T-helper 1 cell treated with Interleukin-12 subunit alpha and Interleukin-12 subunit beta and Interleukin-4 antibody, amounts not matched to agents 30 μg/mL and 1 μg/mL, for 36 hours (primary cell): Measurements from ENCODE around the gene ADARB2.

Experiments used
- H3K27ac Mint-ChIP-seq: one replicate; pipeline ENCODE4 v1.8.0; 2021; ENCODE audit warnings: mild to moderate bottlenecking, mixed read lengths
- H3K27me3 Mint-ChIP-seq: one replicate; pipeline ENCODE4 v1.8.0; 2021; ENCODE audit warnings: low read depth, mixed read lengths
- H3K36me3 Mint-ChIP-seq: one replicate; pipeline ENCODE4 v1.8.0; 2021; ENCODE audit warnings: low read depth, mixed read lengths
- H3K4me1 Mint-ChIP-seq: one replicate; pipeline ENCODE4 v1.8.0; 2021; ENCODE audit warnings: low read depth, mixed read lengths
- H3K4me3 Mint-ChIP-seq: one replicate; pipeline ENCODE4 v1.8.0; 2021; ENCODE audit warnings: mild to moderate bottlenecking, moderate library complexity, mixed read lengths
- H3K9me3 Mint-ChIP-seq: one replicate; pipeline ENCODE4 v1.8.0; 2021; ENCODE audit warnings: mixed read lengths

The ADARB2 gene

GRCh38 chr10:1515121-1515779, 222.1 kb downstream of the ADARB2 start:
- Mint-ChIP-seq H3K4me3 (no peak overlapping the region), H3K9me3 (no peaks in the 10 kb centered on the region), H3K27ac (no peak overlapping the region), H3K36me3 (no peaks in the 10 kb centered on the region), H3K4me1 (no peaks in the 10 kb centered on the region), H3K27me3 (no peaks in the 10 kb centered on the region)

DNA sequence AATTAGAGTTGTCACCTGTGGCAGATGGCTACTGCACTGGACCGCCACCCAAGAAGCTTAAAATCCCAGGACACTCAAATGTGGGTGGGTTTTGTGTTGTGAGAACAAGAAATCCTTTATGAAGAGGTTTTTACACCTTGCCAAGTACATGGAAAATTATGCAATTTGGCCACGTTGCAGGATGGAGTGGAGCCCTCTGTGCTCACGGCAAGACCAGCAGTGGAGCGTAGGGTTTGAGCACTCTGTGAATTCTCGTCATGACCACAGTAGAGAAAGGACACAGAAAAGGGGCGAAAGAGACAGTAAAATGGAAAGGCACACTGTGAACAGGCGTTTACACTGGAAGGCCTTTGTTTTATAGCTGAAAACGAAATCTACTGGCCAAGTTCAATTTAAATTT, 222.6 kb downstream of the ADARB2 start:
- Mint-ChIP-seq H3K9me3 (no peaks in the 10 kb centered on the region), H3K27ac (no peak overlapping the region), H3K36me3 (no peaks in the 10 kb centered on the region), H3K27me3 (no peaks in the 10 kb centered on the region), H3K4me1 (no peaks in the 10 kb centered on the region), H3K4me3 (no peak overlapping the region)

GRCh38 chr10:1513221-1513620, 224.1 kb downstream of the ADARB2 start:
- no peaks in the 10 kb centered on the region for H3K27me3 Mint-ChIP-seq
- H3K27ac Mint-ChIP-seq: no peak overlapping the region
- no peaks in the 10 kb centered on the region for H3K4me1 Mint-ChIP-seq
- no peaks in the 10 kb centered on the region for H3K9me3 Mint-ChIP-seq
- no peaks in the 10 kb centered on the region for H3K36me3 Mint-ChIP-seq
- H3K4me3 Mint-ChIP-seq: no peak overlapping the region

GRCh38 chr10:1509011-1509530, 228.3 kb downstream of the ADARB2 start:
- Mint-ChIP-seq H3K27ac (no peak overlapping the region), H3K4me3 (no peak overlapping the region), H3K27me3 (no peaks in the 10 kb centered on the region), H3K9me3 (peaks cover 5% of the 10 kb centered on the region), H3K4me1 (no peaks in the 10 kb centered on the region), H3K36me3 (no peaks in the 10 kb centered on the region)

- no peaks in the 10 kb centered on the region for H3K27me3 Mint-ChIP-seq
- H3K27ac Mint-ChIP-seq: no peak overlapping the region
- no peaks in the 10 kb centered on the region for H3K4me1 Mint-ChIP-seq
- no peak overlapping the region for H3K4me3 Mint-ChIP-seq
- no peaks in the 10 kb centered on the region for H3K36me3 Mint-ChIP-seq
- H3K9me3 Mint-ChIP-seq: peaks cover 5% of the 10 kb centered on the region
These were observed 229.2 kb downstream of the ADARB2 start for GRCh38 chr10:1508096-1508495.

DNA sequence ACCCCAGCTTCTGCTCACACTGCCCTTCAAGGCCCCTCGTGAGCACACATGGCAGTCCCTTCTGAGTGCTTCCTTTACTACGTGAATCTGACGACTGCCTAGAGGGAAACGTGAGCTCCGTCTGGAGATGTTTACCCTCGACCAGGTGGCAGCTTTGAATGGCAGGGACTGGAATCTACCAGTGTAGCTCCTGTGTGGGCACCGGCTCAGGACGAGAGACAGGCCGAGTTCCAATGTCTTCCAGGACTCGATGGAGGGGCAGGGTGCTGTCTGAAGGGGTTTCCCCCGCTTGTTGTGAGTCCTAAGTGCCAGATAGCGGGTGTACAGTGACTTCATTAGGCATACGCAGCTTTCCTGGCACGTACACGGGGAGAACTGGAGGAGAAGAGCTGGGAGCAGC, 229.9 kb downstream of the ADARB2 start:
- Mint-ChIP-seq H3K36me3 (no peaks in the 10 kb centered on the region), H3K4me3 (no peak overlapping the region), H3K27ac (no peak overlapping the region), H3K9me3 (peaks cover 5% of the 10 kb centered on the region), H3K4me1 (no peaks in the 10 kb centered on the region), H3K27me3 (no peaks in the 10 kb centered on the region)

- no peaks in the 10 kb centered on the region for H3K27me3 Mint-ChIP-seq
These were observed 232.4 kb downstream of the ADARB2 start for GRCh38 chr10:1504940-1505339.

GRCh38 chr10:1504286-1504685, 233.0 kb downstream of the ADARB2 start:
- Mint-ChIP-seq H3K27ac (no peak overlapping the region), H3K9me3 (peaks cover 5% of the 10 kb centered on the region)

More at GRCh38 chr10:1504940-1505339, 232.4 kb downstream of the ADARB2 start:
- H3K4me3 Mint-ChIP-seq: no peak overlapping the region
- no peaks in the 10 kb centered on the region for H3K4me1 Mint-ChIP-seq
- no peaks in the 10 kb centered on the region for H3K36me3 Mint-ChIP-seq
- H3K9me3 Mint-ChIP-seq: peaks cover 5% of the 10 kb centered on the region
- H3K27ac Mint-ChIP-seq: no peak overlapping the region

GRCh38 chr10:1502451-1502850, 234.9 kb downstream of the ADARB2 start:
- Mint-ChIP-seq H3K9me3 (peaks cover 5% of the 10 kb centered on the region), H3K27me3 (no peaks in the 10 kb centered on the region), H3K27ac (no peak overlapping the region), H3K4me1 (no peaks in the 10 kb centered on the region), H3K36me3 (no peaks in the 10 kb centered on the region), H3K4me3 (no peak overlapping the region)

More at GRCh38 chr10:1504286-1504685, 233.0 kb downstream of the ADARB2 start:
- no peaks in the 10 kb centered on the region for H3K36me3 Mint-ChIP-seq
- H3K4me1 Mint-ChIP-seq: no peaks in the 10 kb centered on the region
- H3K27me3 Mint-ChIP-seq: no peaks in the 10 kb centered on the region
- no peak overlapping the region for H3K4me3 Mint-ChIP-seq

GRCh38 chr10:1499359-1499957, 237.9 kb downstream of the ADARB2 start:
- Mint-ChIP-seq H3K27ac (no peak overlapping the region), H3K9me3 (no peaks in the 10 kb centered on the region), H3K27me3 (no peaks in the 10 kb centered on the region), H3K4me1 (no peaks in the 10 kb centered on the region), H3K4me3 (no peak overlapping the region), H3K36me3 (no peaks in the 10 kb centered on the region)

DNA sequence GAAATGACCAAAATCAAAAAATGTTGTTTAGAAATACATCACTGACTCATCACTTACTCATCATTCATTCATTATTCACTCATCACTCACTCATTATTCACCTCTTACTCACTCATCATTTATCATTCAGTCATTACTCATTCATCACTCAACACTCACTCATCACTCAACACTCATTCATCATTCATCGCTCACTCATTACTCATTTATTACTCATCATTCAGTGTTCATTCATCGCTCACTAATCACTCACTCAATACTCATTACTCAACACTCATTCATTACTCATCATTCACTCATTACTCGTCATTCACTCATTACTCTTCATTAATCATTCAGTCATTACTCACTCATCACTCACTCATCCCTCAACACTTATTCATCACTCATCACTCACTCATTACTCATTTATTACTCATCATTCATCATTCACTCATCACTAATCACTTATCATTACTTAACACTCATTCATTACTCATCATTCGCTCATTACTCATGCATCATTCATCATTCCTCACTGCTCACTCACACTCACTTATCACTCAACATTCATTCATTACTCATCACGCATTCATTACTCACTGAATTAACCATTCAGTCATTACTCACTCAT, 238.5 kb downstream of the ADARB2 start:
- Mint-ChIP-seq H3K9me3 (no peaks in the 10 kb centered on the region), H3K27ac (no peak overlapping the region), H3K36me3 (no peaks in the 10 kb centered on the region), H3K4me1 (no peaks in the 10 kb centered on the region), H3K27me3 (no peaks in the 10 kb centered on the region), H3K4me3 (no peak overlapping the region)

GRCh38 chr10:1495915-1496517, 241.3 kb downstream of the ADARB2 start:
- no peaks in the 10 kb centered on the region for H3K4me1 Mint-ChIP-seq
- H3K36me3 Mint-ChIP-seq: no peaks in the 10 kb centered on the region

DNA sequence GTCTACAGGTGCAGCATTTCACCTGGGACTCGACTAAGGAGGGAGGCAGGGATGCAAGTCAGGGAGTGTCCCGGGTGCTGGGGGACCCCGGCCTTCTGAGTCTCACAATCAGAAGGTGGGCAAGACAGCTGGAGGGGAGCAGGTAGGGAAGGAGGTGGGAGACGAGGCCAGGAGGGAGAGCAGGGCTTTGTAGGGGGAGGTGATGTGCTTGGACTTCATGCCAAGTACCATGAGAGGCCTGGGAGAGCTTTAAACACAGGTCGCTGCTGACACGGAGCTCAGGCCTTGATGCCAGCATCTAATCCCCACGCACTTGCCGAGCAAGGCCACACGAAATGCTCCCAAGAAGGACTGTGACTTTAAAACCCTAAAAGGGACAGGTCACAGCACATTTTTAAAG, 244.7 kb downstream of the ADARB2 start:
- no peaks in the 10 kb centered on the region for H3K36me3 Mint-ChIP-seq
- no peaks in the 10 kb centered on the region for H3K4me1 Mint-ChIP-seq
- H3K27ac Mint-ChIP-seq: no peak overlapping the region
- H3K27me3 Mint-ChIP-seq: no peaks in the 10 kb centered on the region
- H3K9me3 Mint-ChIP-seq: no peaks in the 10 kb centered on the region
- H3K4me3 Mint-ChIP-seq: no peak overlapping the region

More at GRCh38 chr10:1495915-1496517, 241.3 kb downstream of the ADARB2 start:
- Mint-ChIP-seq H3K27ac (no peak overlapping the region), H3K27me3 (no peaks in the 10 kb centered on the region), H3K9me3 (no peaks in the 10 kb centered on the region), H3K4me3 (no peak overlapping the region)

GRCh38 chr10:1491901-1492300, 245.4 kb downstream of the ADARB2 start:
- Mint-ChIP-seq H3K4me3 (no peak overlapping the region), H3K9me3 (no peaks in the 10 kb centered on the region), H3K27ac (no peak overlapping the region), H3K36me3 (no peaks in the 10 kb centered on the region), H3K4me1 (no peaks in the 10 kb centered on the region), H3K27me3 (no peaks in the 10 kb centered on the region)

DNA sequence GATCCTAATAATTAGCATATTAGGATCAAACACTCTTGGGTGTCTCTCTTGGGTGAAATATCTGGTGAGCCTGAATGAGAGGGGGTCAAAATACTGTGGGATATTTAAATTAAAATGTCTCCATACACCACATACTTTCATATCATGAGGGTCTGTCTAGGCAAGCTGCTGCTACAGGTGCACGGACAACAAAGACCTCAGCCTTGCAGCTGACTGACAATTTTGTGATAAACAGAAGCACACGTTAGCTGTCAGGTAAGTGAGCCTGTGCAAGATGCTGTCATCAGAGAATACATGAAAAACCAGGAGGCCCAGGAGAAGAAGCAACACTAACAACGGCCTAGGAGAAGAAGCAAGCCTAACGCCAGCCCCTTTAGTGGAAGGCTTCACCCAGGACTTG, 247.5 kb downstream of the ADARB2 start:
- Mint-ChIP-seq H3K27me3 (no peaks in the 10 kb centered on the region), H3K27ac (no peak overlapping the region), H3K9me3 (no peaks in the 10 kb centered on the region), H3K4me1 (no peaks in the 10 kb centered on the region), H3K4me3 (no peak overlapping the region), H3K36me3 (no peaks in the 10 kb centered on the region)
